Subcutaneous adipose tissue (tissue), 4 donors: Measurements from ENCODE around the gene ACYP2. TPM values are rescaled to one million over a fixed set of nuclear protein-coding genes. Genes with fewer than 3 reads are reported as not detected.

ENCODE experiments used
- total RNA-seq, 4 donors: library from RNA; depleted of rRNA; stranded (reverse); fragments of >200 nt; gene quantifications; one replicate each; pipeline ENCODE4 v1.1.0, GENCODE V29; 2016
- TF ChIP-seq, protein P1 (sequence below): fragments of 450-650 bp; IDR thresholded peaks from one replicate; pipeline ENCODE4 v1.5.1; 2016; ENCODE audit warnings: low read depth, mild to moderate bottlenecking, control low read depth, antibody characterized with exemption, moderate library complexity

The ACYP2 gene
- total RNA-seq, 4 donors from 2014 or later, result 22.4 to 40.4 (median 28.4) TPM

- TF ChIP-seq, protein P1, sequence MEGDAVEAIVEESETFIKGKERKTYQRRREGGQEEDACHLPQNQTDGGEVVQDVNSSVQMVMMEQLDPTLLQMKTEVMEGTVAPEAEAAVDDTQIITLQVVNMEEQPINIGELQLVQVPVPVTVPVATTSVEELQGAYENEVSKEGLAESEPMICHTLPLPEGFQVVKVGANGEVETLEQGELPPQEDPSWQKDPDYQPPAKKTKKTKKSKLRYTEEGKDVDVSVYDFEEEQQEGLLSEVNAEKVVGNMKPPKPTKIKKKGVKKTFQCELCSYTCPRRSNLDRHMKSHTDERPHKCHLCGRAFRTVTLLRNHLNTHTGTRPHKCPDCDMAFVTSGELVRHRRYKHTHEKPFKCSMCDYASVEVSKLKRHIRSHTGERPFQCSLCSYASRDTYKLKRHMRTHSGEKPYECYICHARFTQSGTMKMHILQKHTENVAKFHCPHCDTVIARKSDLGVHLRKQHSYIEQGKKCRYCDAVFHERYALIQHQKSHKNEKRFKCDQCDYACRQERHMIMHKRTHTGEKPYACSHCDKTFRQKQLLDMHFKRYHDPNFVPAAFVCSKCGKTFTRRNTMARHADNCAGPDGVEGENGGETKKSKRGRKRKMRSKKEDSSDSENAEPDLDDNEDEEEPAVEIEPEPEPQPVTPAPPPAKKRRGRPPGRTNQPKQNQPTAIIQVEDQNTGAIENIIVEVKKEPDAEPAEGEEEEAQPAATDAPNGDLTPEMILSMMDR, result no peak
Observed at GRCh38 chr2:54194761-54195750, 79.6 kb downstream of the ACYP2 start.

GRCh38 chr2:54196646-54197045, 81.2 kb downstream of the ACYP2 start:
- TF ChIP-seq, protein P1, result no peak

GRCh38 chr2:54204476-54204875, 89.1 kb downstream of the ACYP2 start:
- TF ChIP-seq, protein P1, result no peak

GRCh38 chr2:54206596-54206995, 91.2 kb downstream of the ACYP2 start:
- TF ChIP-seq, protein P1, result no peak

DNA sequence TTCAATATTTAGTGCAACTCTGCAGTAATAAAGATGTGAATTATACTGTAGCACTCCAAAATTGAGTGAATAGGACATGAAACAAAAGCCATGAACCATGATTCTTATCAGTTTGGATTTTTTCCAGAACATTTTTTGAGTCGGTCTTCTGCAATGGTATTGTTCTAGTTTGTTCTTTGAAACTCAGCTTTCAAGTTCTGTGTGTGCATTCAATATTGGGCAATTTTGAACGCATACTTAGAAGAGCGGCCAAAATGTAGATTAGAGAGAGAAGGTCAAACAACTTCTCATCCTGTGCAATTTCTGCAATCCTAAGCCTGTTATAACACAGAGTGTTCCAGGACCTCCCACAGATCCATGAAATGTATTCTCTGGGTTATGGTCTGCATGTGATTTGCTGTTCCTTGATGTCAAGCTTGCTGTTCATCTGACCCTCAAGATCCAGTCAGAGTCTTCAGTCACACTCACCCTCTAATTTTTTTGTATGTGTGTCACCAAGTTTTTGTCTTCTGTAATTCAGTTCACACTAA, 92.3 kb downstream of the ACYP2 start:
- TF ChIP-seq, protein P1, result no peak

- TF ChIP-seq, protein P1, result no peak
Observed at GRCh38 chr2:54208364-54209240, 93.2 kb downstream of the ACYP2 start.
